Stimulated activated naive CD8-positive, alpha-beta T cell treated with anti-CD3 and anti-CD28 coated beads, Interleukin-15, Interleukin-2, amounts not matched to agents 100 U/mL and 50 U/mL, for 24 hours (primary cell): ENCODE results near the gene ZMYND15.
"Not testable (repeated sequence)": the region's sequence is repeated elsewhere in the genome, so short reads cannot be mapped to it uniquely, and the experiment has no call there.

Experiments
- ATAC-seq: fragments of 150-1000 bp; cut with Tn5 transposase; one replicate; pipeline ENCODE4 v1.10.0; 2021
- DNase-seq: peaks from one replicate; pipeline ENCODE4 v3.0.0; 2021

ZMYND15 gene

DNA sequence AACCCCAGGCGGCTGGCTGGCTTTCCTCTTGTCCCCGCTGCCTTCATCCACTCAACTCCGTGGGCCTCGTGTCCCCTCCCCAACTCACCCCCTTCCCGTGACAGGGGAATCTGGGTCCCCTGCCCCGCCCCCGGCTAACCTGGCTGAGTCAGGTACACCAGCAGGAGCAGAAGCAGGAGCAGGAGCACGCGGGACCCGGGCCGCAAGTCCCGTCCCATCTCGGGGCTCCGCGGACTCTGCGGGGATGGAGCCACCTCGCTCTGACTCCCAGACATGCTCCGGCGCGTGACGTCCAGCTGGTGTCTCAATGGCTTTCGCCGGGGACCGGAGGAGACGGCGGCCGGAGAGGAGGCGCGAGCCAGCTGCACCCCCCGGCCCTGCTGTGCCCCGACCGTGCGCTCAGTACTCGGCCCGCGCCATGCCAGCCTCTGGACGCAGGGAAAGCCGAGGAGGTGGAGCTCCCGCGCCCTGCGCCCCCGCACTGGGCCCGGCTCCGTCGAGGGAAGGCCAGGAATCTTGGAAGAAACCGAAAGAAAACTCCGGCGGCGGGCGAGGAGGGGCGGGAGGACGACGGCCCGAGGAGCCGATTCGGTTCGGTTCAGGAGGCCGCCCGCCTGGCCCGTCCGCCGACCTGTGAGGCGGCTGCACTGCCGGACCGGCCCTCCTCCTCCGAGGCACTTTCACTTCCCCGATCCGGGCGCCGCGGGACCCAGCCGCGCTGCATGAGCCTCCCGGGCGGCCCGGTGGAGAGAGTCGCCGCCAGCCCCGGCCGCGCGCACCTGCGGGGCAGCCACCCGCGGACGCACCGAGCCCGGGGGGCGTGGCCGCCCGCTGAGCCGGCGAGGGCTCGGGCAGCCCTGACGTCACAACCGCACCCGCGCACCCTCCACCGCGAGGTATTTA is at the start of gene ZMYND15, which contains the start of gene CXCL16:
ZMYND15 (plus strand) TSS at position 712 of the 903 bp plus-strand sequence. CDS start 716 bp downstream, outside the sequence.
CXCL16 (minus strand) TSS at position 807 of the 903 bp plus-strand sequence; CDS start at position 218, 589 bp downstream.
- DNase-seq (peak; percentile 58), ATAC-seq (peak; percentile 30)

GRCh38 chr17:4689872-4690271 is 49.8 kb upstream of the ZMYND15 start:
- ATAC-seq = not testable (repeated sequence)

GRCh38 chr17:4690745-4691144 is 48.9 kb upstream of the ZMYND15 start:
- ATAC-seq = no peak
- no peak for DNase-seq

More at GRCh38 chr17:4689872-4690271, 49.8 kb upstream of the ZMYND15 start:
- DNase-seq = not testable (repeated sequence)

- no peak for ATAC-seq
Observed at GRCh38 chr17:4691686-4692085, 47.9 kb upstream of the ZMYND15 start.

DNA sequence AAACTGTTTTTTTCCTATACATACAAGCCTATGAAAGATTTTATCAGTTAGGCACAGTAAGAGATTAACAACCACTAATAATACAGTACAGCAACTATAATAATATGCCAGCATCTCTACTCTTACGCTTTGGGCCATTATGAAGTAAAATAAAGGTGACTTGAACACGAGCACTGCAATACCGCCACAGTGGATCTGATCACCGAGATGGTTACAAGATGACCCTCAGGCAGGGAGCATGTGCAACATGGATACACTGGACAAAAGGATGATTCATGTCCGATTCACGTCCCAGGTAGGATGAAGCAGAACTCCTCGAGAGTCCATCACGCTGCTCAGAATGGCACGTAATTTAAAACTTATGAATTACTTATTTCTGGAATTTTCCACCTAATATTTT is 46.2 kb upstream of the ZMYND15 start:
- no peak for DNase-seq
- ATAC-seq = no peak

More at GRCh38 chr17:4691686-4692085, 47.9 kb upstream of the ZMYND15 start:
- no peak for DNase-seq

- DNase-seq (no peak), ATAC-seq (peak; percentile 83)
Observed at GRCh38 chr17:4696437-4696805, 43.2 kb upstream of the ZMYND15 start.

- not testable (repeated sequence) for DNase-seq, ATAC-seq
Observed at GRCh38 chr17:4699401-4700056, 40.1 kb upstream of the ZMYND15 start.

GRCh38 chr17:4701116-4701515 is 38.5 kb upstream of the ZMYND15 start:
- DNase-seq = no peak
- no peak for ATAC-seq

- ATAC-seq (no peak), DNase-seq (no peak)
Observed at GRCh38 chr17:4703330-4703691, 36.3 kb upstream of the ZMYND15 start.

DNA sequence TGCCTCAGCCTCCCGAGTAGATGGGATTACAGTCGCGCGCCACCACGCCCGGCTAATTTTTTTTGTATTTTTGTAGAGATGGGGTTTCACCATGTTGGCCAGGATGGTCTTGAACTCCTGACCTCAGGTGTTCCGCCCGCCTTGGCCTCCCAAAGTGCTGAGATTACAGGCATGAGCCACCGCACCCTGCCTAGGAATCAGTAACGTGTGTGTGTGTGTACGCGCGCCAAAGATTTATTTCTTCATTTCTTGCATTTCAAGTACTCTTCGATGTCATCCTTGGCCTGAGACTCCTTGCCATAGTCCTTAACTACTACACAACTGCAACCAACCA is 35.1 kb upstream of the ZMYND15 start:
- not testable (repeated sequence) for DNase-seq, ATAC-seq

DNA sequence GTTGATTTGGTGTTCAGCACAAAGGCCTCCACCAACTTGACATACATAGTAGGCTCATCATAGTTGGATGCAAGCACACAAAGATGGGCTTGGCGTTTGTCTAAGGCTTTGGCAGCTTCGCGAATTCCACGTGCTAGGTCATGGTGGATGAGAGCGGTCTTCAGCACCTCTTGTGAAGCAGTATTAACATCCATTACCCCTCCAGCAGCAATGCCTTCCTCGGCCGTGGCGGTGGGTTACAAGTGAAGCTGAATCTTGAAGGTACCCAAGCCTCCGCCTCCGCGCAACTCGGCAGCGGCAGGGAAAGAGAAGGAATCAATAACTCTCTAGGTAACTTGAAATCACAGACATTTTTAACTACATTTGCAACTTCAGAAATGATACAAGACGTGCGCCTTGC is 34.6 kb upstream of the ZMYND15 start:
- no peak for DNase-seq
- no peak for ATAC-seq

DNA sequence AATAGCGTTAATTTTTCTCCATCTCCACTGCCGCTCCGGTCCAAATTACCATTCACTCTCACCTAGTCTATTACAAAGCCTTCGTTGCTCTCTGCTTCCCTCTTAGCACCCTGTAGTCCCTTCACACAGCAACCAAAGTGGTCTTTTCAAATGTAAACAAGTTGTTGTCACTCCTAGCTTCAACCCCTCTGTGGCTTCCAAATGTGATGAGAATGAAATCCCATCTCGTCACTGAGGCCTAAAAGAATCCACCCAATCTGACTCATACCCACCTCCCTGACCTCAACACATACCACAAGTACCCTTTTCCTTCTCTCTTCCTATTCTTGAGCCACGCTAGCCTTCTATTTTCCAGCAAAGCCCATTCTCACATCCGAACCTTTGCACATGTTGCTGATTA is 33.5 kb upstream of the ZMYND15 start:
- DNase-seq (no peak), ATAC-seq (no peak)

- DNase-seq = peak; percentile 65
- ATAC-seq = no peak
Observed at GRCh38 chr17:4708436-4708835, 31.2 kb upstream of the ZMYND15 start.

- ATAC-seq (peak; percentile 87), DNase-seq (peak; percentile 98)
Observed at GRCh38 chr17:4709794-4710692, 29.6 kb upstream of the ZMYND15 start, which contains the start of gene ARRB2. TSS of gene ARRB2 (plus strand) at chr17:4710632. CDS start at chr17:4710722, 90 bp downstream.

GRCh38 chr17:4710693-4711634 is 28.7 kb upstream of the ZMYND15 start:
- no peak for ATAC-seq
- peak; percentile 60 for DNase-seq

DNA sequence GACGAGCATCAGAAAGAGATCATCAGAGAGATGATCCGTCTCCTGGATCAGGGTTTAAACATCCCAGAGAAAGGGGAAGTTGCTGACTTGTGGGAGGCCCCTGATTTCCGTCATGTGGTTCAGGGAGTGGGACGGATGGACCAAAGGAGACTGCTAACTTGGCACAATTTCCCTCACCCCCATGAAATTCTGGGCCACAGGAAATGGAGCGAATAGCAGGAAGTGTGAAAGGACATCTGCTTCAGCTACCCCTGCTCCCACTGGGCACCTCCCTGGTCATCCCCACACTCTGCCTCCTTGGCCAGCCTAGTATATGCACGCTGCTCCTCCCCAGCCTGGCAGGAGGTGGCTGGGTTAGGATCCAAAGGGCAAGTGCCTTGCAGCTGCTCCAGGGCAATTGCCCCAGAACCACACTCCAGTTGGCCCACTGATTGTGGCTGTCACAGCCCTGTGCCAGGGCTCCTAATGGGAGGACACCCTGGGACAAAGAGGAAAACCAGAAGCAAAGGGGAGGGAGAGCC is 27.9 kb upstream of the ZMYND15 start:
- DNase-seq (no peak), ATAC-seq (no peak)

DNA sequence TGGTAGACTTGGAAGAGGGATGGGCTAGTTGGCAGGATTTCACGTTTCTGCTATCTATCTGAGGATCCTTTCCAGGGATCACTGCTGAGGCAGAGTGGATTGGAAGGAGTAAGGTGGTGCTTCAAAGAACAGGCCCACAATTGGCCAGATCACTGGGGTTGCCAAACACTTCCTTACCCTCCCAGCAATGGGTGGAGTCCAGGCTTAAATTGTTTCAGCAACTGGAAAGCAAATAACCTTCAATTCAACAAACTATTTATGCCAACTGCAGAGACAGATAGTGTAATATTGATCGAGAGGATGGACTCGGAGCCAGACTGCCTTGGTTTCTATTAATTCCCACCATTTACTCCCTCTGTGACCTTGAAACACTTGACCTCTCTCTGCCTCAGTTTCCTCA is 27.1 kb upstream of the ZMYND15 start:
- ATAC-seq = no peak
- no peak for DNase-seq

GRCh38 chr17:4714340-4715062 is 25.1 kb upstream of the ZMYND15 start:
- ATAC-seq, DNase-seq: not testable (repeated sequence)

- ATAC-seq (peak; percentile 10), DNase-seq (peak; percentile 68)
Observed at GRCh38 chr17:4715063-4715744, 24.4 kb upstream of the ZMYND15 start.
